Measurements from ENCODE around the gene FOXF1.

FOXF1 gene

DNA sequence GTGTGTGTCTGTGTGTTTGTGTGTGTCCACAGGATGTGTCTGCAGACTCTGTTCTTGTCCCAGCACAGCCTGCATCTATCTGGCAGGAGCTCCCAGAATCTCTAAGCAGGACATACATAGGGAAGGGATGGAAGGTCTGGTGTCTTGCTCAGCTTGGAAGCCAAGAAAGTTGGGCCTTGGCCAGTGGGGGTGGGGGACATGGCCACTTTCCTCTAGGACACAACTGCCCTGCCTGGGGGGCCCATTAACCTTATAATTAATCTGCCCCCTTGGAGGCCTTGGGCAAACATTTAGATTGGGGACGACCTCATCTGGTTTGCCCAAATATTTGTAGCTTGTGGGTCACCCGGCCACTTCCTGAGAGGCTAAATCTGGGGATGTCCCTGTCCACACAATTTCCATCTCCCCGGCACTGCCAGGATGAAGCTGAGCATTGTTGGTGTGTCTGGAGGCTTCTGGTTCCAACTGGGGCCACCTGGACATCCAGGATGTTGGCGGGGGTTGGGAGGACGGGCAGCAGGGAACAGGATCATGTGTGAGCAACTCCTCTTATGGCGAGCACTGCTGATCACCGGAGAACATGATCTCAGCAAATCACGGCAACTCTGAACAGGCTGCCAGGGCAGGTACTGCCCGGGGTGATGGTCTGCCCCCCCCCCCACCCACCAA, 17.2 kb upstream of the FOXF1 start:
- no peak for DNase-seq

- no peak for DNase-seq
Observed at GRCh38 chr16:86494039-86494564, 16.2 kb upstream of the FOXF1 start.

- no peak for DNase-seq
Observed at GRCh38 chr16:86494565-86495356, 15.6 kb upstream of the FOXF1 start.

GRCh38 chr16:86495357-86495701, 15.0 kb upstream of the FOXF1 start:
- DNase-seq = no peak

- no peak for DNase-seq
Observed at GRCh38 chr16:86495756-86496261, 14.5 kb upstream of the FOXF1 start.

DNA sequence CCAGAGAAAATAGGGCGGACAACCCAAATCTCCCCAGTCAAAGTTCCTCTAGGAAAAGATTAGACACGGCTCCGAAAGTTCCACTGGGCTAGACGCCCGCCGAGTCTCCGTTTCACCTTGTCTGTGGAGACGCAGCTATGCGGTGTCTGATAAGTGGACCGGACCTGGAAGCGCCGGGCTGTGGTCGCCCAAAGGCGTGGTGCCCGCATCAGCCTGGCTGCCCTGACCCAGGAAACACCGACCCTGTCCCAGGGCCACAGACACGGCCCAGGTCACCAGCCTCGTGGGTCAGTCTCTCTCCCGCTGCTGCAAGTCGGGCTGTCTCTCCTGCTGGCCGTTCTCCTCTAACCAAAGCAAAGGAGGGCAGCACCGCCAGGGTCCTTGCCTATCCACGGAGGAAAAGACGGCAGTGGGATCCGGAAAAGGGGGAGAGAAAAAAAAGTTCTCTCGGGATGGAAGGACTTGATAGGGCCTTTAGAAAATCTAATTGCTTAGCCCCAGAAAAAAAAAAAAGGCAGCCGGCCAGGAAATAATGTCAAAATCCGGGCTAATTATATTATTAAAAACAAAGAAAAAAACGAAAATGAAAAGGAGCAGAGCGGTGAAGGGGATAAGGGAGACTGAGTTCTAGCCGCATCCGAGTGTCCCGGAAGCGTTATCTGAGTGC, 13.9 kb upstream of the FOXF1 start:
- DNase-seq = no peak

GRCh38 chr16:86496929-86497461, 13.3 kb upstream of the FOXF1 start:
- DNase-seq = no peak

DNA sequence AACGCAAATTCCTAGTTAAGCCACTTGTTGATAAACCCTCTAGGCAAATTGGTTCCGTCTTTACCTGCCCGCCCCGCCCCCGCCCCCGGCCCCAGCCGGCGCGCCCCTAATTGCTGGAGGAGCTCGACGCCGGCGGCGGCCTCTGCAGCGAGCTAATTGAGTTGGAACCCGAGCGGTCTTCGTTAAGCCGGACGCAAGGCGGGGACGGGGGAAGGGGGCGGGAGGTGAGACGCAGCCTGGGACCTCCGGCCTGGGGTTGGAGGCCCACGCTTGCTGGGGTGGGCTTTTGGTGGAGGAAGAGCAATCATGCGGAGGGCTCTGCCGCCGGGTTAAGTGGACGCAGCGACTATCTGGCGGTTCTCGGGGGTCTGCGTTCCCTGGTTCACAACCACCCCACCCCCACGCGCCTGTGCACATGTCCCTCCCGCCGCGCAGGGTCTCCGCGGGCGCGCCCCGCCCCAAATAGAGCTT, 12.7 kb upstream of the FOXF1 start:
- no peak for DNase-seq

- DNase-seq = no peak
Observed at GRCh38 chr16:86498155-86498670, 12.1 kb upstream of the FOXF1 start.

DNA sequence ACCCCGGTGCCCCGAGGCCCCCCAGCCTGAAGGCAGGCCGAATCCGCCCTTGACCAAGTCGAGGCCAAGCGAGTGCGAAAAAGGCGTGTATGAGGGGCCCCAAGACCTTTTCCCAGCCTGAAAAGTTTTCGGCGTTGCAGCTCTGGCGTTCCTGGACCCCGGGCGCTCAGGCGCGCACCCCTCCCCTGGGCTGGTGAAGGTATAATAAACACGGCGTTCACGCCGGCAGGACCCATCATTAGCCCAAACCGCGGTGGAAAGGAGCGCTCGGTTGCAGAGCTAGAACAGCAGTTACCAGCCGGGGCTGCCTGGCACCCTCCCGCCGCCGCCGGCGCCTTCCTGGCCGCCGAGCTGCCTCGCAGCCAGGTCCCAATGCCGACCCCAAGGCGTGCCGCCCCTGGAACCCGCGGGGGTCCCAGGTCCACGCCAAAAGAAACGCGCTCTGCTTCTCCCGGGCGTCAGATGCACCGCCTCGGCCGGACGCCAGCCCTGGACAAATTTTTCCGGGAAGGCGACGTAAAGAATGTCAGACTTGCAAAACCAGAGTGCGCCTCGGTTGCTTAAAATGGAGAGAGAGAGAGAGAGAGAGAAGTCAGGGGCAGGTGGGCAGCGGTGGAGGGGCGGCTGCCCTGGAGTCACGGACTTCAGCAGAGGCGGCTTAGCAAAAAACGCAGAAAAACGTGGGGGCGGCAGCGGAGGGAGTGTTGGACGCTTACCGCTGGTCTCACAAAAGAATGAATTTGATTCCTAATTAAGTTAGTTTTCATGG, 11.5 kb upstream of the FOXF1 start:
- no peak for DNase-seq

GRCh38 chr16:86499440-86499786, 10.9 kb upstream of the FOXF1 start:
- no peak for DNase-seq

GRCh38 chr16:86499889-86500707, 10.2 kb upstream of the FOXF1 start:
- no peak for DNase-seq

DNA sequence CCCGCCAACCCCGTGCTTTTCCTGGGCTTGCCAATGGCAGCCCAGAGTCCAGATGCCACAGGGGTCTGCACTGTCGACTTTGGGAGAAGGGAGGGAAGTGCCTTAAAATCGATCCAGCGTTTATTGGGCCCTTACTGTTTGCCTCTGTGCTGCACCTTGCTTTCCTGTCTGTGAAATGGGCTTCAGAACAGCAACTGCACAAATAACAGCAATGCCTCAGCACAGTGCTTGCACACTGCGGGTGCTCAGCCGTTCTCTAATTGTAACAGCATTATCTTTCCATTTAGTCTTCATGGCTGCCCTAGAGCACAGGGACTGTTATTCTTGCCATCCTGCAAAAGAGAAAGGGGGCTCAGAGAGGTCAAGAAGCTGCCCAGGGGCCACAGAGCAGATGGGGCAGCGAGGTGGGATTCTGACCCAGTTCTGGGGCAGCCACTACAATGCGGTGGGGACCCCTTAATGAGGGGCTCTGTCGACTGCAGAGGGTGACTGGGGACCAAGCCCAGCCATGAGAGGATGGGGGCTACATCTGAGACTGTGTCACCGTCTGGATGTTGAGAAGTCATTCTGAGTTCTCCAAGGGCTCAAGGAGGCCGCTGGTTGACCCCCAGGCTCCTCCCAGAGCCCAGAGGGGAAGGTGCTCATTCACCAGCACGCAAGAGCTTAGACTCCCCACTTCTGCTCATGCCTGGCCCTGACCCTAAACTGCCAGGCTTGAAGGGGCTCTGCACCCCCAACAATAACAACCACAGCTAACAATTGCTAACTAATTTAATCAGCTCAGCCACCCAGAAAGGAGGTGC, 9.4 kb upstream of the FOXF1 start:
- no peak for DNase-seq

GRCh38 chr16:86501989-86502855, 8.1 kb upstream of the FOXF1 start:
- no peak for DNase-seq

DNA sequence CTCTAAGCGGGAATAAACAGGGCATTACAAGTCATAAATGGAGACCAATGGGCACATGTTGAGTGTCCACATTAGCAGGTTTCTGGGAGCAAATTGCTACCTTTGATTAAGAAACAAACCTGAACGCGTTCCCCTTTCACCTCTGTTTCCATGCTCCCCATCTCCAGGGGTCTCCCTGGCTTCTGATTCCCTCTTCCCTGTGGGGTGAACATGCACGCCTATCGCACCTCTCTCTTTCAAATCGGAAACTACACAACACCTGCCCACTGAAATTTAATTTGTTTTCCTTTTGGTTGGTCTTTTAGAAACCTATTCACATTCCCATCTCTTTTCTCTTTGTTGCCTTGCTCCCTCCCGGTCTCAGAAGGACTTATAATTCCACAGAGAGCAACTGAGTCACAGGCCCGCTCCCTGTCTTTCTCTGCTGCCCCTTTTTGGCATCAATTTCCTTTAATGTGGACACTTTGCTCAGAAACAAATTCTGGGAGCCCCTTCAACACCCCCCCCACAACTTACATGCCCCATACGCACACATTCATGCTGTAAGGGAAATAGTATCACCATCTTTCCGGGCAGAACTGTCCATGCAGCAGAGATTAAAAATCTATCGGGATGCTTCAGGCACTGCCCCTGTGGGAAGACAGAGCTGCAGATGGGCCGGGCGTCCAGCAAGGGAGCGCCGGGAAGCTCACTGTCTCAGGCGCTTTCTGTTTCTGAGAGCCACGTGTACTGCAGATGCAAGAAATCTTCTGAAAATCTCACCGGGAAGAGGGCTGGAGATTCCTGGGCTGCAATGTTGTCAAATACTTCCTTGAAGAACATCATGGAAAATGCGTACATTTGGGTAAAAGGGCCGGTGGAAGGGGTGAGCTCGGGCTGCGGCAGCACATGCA, 7.2 kb upstream of the FOXF1 start:
- DNase-seq = no peak

DNA sequence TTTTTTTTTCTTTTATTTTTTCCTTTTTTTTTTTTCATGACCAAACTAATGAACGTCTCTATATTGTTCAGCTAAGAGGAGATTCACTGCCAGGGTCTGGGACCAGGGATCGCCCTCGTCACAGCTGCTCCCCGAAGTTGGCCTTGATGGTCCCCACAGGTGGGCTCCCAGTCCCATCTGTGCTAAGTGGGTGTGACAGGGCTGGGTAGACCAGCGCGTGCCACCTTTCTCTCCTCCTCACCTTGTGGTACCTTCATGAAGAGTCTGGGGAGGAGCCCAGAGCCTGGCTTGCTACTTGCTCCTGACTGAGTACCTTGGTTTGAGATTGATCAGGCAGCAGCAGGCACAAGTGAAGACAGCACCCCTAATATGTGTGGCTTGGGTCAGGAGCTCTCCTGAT, 6.5 kb upstream of the FOXF1 start:
- DNase-seq = no peak

- no peak for DNase-seq
Observed at GRCh38 chr16:86504315-86505184, 5.8 kb upstream of the FOXF1 start.

Data from suppressor macrophage treated with lipopolysaccharide for 1 hour (primary cell).